SHP77 treated with DMSO at 0.1 percent for 48 hours (cell line): ENCODE results near the gene XIRP1.
A peak's percentile ranks its signal among the peaks of the same experiment; 100 is the strongest.

Source experiments
- DNase-seq: peaks from one replicate; lab custom pipeline; 2025; lab: John Stamatoyannopoulos, UW

The XIRP1 gene

DNA sequence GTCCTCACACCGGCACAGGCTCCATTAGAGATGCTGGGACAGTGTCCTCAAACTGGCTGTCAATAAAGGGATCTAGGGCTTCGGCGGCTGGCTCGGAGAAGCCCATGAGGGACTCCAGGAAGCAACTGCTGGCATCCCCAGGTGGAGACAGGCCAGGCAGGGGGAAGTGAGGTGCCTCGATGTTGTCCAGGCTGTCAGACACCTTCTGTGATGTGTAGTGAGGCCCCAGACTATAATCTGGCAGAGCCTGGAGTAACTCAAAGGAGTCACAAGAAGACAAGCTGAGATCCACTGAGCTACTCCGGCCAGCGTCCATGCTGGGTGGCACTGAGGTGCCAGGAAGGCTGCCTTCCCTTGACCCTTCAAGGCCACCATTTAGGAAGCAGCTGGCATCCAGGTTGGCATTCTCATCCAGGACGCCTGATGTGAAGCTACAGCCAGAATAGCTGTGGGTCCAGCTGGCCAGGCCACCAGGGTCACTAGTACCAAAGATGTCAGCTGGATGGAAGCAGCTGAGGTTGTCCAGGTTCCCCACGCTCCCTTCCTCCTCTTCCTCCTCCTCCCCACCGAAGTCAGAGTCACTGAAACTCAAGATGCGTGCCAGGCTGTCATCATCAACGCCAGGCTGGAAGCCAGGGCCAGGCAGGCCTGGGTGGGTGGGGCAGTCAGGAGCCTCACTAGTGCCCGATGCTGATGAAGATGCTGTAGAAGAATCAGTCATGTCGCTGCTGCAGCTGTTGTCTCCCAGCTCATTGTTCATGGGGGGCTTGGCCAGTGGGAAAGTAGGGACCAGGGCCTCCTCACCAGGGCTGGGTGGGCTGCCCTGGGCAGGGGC is 49.1 kb downstream of the XIRP1 start:
- no peak for DNase-seq

DNA sequence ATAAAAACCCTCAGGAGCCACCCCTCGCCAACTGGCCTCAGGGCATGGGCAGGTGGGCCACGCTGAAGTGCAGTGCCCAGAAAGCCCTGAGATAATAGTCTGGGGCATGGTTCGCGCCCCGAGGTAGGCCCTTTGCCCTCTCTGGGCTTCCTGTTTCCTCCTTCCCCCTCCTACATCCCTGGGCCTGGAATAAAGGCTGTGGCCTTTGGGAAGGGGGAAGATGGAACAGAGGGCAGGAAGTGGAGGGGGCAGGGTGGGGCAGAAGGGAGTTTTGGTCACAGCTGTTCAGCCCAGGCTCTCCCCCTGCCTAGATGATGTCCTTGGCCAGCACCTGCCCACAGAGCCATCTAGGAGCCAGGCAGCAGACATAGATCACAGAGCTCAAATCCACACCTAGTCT is 50.3 kb downstream of the XIRP1 start:
- peak; percentile 59 for DNase-seq

GRCh38 chr3:39141171-39141995 is 51.0 kb downstream of the XIRP1 start:
- DNase-seq = no peak

DNA sequence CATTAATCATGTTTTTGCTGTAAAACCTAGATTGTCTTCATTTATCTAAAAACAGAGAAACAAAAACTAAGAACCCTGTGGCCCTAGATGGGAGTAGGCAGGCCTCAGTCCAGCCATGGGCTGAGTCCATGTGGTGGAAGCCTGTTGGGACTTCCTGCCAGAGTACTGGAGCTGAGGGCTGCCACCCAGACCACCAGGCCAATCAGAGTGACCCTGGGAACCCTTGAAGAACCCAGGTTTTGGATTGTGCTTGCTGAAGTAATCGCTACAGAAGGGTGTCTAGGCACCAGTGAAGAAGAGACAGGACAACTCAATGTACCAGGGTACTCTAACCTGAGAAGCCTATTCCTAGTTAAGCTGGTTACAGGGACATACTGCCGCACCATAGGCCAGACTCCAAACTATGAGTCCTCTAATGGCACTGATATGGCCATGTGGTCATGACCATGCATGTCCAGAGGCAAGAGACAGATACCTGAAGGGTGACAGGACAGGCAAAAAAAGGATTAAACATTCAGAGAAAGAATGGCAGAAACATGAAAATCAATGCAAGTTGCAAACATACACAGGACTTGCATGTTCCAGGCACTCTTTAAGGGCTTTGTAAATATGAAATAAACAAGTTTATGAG is 51.9 kb downstream of the XIRP1 start:
- DNase-seq = no peak

DNA sequence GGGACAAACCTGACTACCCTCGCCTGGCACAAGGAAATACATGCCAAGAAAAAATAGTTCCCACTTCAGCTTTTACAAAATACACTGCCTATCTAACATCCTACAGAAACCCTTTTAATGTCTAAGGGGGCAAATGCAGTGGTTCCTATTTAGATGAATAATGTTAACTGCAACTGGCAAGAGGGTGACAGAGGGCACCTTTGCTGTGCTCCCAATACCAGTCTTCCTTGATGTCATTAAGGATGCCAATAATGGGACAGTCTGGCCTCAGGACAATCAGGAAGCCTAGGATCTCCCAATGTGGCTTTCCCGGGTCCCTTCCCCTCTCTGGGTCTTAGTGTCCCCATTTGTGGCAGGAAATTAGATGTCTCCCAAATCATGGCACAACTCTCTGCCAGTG is 53.0 kb downstream of the XIRP1 start:
- no peak for DNase-seq

DNA sequence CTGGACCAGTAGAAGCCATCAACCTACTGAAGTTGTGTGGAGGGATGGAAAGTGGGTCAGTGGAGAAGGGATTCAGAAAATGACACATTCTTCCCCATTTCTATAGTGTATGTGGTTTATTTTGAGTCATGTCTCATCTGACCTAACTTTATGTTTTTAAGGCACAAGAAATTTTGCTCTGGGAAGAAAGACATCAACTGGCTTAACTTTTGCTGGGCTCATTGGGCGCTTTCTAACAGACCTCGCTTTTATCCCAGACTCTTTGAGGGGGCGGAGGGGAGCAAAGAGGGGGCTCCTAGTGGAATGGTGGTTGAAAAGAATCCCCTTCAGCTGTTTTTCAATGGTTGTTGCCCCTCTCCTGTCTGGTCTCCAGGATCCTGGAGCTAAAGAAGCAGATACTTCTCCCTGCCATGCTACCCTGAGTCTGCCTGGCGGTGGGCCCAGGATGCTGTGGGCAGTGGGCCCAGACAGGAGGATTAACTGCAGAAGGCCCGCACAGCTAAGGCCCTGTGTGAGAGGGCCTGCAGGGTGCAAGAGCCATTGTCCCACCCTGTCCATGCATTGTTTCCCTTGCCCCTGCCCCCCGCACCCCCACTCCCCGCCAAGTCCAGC is 53.5 kb downstream of the XIRP1 start:
- no peak for DNase-seq

GRCh38 chr3:39137991-39138803 is 54.2 kb downstream of the XIRP1 start:
- DNase-seq = no peak

GRCh38 chr3:39137435-39137936 is 54.9 kb downstream of the XIRP1 start:
- no peak for DNase-seq

- DNase-seq = no peak
Measured at GRCh38 chr3:39136533-39137434, 55.6 kb downstream of the XIRP1 start.

- no peak for DNase-seq
Measured at GRCh38 chr3:39135170-39135805, 57.1 kb downstream of the XIRP1 start.

GRCh38 chr3:39134305-39134704 is 58.1 kb downstream of the XIRP1 start:
- no peak for DNase-seq

GRCh38 chr3:39133822-39134221 is 58.6 kb downstream of the XIRP1 start:
- DNase-seq = no peak
